Measurements from ENCODE around the gene RETN.

Gene RETN

GRCh38 chr19:7716762-7717161, 47.9 kb downstream of the RETN start:
- DNase-seq (ENCODE audit: low read depth): no peak
- H3K4me3 ChIP-seq (ENCODE audit: low read length): no peak overlapping the region
- no peak for TF ChIP-seq CTCF (IDR thresholded peaks at IDR 0.05; ENCODE audit: insufficient read depth, low read depth, low read length, missing control alignments)

GRCh38 chr19:7718668-7719067, 49.8 kb downstream of the RETN start:
- DNase-seq (ENCODE audit: low read depth): no peak
- no peak overlapping the region for H3K4me3 ChIP-seq (ENCODE audit: low read length)
- TF ChIP-seq CTCF (IDR thresholded peaks at IDR 0.05; ENCODE audit: insufficient read depth, low read depth, low read length, missing control alignments): no peak

Measured in epithelial cell of esophagus (primary cell).